Midbrain (tissue), 1 donor: ENCODE results near the gene AXL.

Experiments
- DNase-seq: peaks from one replicate; lab custom pipeline; 2025; lab: John Stamatoyannopoulos, UW

AXL gene

DNA sequence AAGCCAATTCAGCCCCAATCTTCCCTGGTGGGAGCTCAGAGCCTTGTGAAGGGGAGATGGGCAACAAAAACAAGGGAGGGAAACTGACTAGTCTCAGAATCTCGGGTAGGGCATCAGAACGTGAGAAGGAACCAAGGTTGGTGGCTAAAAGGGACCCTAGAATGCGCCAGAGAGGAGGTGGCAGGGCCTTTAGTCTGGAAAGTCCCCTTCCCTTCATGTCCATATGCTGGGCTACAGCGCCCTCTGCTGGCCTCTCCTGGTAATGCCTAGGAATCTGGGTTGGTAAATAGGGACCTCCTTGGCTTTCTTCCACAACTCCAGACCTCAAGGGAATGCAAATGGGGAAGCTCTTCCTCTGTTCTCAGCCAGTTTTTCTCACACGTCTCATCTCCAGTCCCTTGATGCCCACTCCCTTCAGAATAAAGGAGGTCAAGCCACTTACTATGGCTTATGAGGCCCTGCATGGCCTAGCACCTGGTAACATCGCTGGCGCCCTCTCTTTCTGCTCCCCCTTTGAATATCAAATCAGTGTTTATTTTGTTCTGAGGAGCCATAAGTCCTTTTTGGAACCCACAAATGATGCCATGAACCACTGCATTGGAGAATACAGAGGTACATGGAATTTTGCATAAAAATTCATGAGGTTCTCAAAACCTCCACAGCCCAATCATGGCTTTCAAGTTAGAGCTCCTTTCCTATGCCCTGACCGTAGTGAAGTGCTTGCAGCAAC is 89.6 kb downstream of the AXL start:
- peak; percentile 93 for DNase-seq

DNA sequence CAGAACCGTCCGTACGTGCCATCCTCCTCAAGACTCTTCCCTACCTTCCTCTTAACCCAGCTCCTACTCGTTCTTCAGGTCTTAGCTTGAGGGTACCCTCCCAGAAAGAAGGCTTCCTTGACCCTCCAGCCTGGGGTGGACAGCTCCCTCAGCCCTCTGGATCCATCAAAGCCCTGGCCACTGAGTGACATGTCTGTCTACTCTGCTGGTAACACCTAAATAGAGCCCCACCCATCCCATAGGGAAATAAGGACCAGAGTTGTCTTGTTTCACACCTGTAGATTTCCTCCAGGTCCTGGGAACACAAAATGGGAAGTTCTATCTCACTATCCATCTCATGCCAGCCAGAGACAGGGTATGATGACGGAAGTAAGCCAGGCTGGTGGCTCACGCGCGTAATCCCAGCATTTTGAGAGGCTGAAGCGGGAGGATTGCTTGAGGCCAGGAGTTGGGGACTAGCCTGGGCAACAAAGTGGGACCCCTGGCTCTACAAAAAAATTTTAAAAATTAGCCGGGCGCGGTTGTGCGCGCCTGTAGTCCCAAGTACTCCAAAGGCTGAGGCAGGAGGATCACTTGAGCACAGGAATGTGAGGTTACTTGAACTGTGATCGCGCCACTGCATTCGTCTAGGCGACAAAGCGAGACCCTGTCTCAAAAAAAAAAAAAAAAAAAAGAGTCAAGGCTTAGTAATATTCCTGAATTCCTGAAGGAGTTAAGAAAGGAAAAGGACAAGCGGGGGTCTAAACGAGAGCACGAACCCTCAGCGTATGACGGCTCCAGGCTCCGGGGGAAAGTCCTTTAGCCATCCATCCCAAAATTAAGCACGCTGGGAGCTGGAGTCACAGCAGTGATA is 90.4 kb downstream of the AXL start:
- no peak for DNase-seq

DNA sequence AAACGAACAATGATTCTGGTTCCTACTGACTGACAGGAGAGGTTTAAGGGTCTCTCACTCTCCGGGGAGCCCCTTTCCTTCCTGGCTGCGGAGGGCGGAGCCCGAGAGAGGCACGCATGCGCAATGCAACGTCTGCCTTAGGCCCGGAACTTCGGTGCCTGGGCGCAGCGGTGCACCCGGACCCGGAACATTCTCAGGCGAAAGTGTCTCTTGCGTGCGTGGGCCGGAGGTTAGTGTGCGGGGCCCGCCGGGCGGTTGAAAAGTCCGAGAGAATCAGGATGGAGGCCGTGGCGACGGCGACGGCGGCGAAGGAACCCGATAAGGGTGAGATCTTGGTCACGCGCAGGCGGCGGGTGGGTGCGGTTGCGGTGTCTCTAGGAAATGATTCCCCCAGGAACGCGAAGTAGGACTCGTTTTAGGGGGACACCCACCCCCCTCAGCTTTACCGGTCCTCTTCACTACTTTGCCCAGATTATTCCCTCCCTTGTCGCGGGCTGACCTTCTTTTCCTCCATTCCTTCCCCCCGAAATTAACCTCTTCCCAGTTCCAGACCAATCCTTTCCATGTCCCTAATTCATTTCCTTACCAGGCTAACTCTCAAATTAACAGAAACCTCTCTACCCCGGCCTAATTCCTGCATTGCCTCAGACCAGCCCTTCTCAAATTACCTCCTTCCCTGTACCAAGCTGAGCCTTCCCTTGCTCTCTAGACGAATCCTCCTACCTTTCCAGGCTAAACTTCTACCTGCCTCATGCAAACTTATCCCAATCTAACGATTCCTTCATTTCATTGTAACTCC is 91.2 kb downstream of the AXL start, which contains the start of gene CCDC97:
CCDC97 (plus strand) TSS at position 140 of the 799 bp plus-strand sequence; CDS start at position 279, 139 bp downstream.
- peak; percentile 89 for DNase-seq

DNA sequence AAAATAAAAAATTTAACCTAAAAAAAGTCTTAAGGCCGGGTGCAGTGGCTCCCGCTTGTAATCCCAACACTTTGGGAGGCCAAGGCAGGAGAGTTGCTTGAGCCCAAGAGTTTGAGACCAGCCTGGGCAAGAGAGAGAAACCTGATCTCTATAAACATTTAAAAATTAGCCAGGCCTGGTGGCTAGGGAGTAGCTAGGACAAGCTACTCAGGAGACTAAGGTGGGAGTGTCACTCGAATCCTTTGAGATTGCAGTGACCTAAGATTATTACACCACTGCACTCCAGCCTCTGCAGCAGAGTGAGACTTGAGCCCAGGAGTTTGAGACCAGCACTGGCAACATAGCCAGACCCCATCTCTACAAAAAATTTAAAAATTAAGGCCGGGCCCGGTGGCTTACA is 92.0 kb downstream of the AXL start:
- no peak for DNase-seq
